C4-2B (cell line): ENCODE measurements around the gene SIMC1.

Experiments used
- H3K27ac ChIP-seq: fragments of 450-650 bp; 2 replicates; pipeline ENCODE4 v1.5.1; 2017
- CTCF ChIP-seq: fragments of 450-650 bp; conservative IDR thresholded peaks from 2 replicates; pipeline ENCODE4 v1.5.1; 2017; ENCODE audit warnings: mild to moderate bottlenecking
- ZFX ChIP-seq: fragments of 450-650 bp; IDR thresholded peaks from 2 replicates; pipeline ENCODE4 v1.6.1; 2017

The SIMC1 gene

DNA sequence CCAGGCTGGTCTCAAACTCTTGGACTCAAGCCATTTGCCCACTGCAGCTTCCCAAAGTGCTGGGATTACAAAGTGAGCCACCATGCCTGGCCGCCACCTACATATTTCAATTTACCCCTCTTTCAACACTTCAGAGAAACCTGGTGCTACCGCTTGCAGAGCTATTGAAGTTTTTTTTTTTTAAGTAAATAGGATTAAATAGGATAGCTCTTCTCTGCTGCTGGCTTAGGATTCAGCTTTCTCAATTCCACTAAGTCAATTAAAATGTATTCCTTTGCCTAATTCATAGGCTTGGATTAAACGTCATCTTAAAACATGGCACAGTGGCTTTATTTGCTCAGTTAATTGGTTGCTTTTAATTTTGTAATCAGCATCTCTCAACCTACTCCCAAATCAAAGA is 82.4 kb downstream of the SIMC1 start:
- no peak overlapping the region for H3K27ac ChIP-seq
- no peak for TF ChIP-seq CTCF
- TF ChIP-seq ZFX, result no peak

GRCh38 chr5:176334031-176334770 is 96.0 kb downstream of the SIMC1 start:
- TF ChIP-seq ZFX (no peak), CTCF (no peak)
- no peak overlapping the region for H3K27ac ChIP-seq

GRCh38 chr5:176337913-176338312 is 99.7 kb downstream of the SIMC1 start:
- TF ChIP-seq ZFX (no peak), CTCF (no peak)
- H3K27ac ChIP-seq, result no peak overlapping the region

GRCh38 chr5:176339304-176339703 is 101.1 kb downstream of the SIMC1 start:
- H3K27ac ChIP-seq, result no peak overlapping the region
- TF ChIP-seq ZFX (no peak), CTCF (no peak)

GRCh38 chr5:176341325-176342157 is 103.3 kb downstream of the SIMC1 start:
- no peak overlapping the region for H3K27ac ChIP-seq
- no peak for TF ChIP-seq ZFX
- TF ChIP-seq CTCF, result no peak

DNA sequence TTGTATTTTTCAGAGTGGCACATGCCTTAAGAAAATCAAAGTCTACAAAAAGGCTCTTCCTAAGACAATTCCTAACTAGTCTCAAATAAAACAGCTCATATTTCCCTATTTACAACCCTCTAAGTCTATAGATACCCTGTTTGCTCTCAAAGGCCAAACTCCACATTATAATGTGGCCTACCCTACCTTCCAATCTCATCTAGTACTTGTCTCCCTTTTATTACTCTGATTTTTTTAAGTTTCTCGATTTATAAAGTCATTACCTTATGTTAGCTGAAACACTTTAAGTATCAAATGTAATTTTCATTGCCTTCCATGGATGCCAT is 103.9 kb downstream of the SIMC1 start:
- TF ChIP-seq ZFX, result no peak
- TF ChIP-seq CTCF, result no peak
- H3K27ac ChIP-seq, result no peak overlapping the region

- H3K27ac ChIP-seq, result no peak overlapping the region
- no peak for TF ChIP-seq CTCF
- TF ChIP-seq ZFX, result no peak
Measured at GRCh38 chr5:176342766-176343458, 104.7 kb downstream of the SIMC1 start.
